Mucosa of descending colon (tissue), 3 donors: ENCODE measurements around the gene SMC5. TPM values are rescaled to one million over a fixed set of nuclear protein-coding genes. Genes with fewer than 3 reads are reported as not detected.
A peak's percentile ranks its signal among the peaks of the same experiment; 100 is the strongest.

Source experiments
- ATAC-seq: fragments of 200-7000 bp; cut with Tn5 transposase; one replicate; pipeline ENCODE4 v1.9.1; 2020; ENCODE audit warnings: mild to moderate bottlenecking, moderate library complexity
- DNase-seq, 3 donors: peaks; one replicate each; pipeline ENCODE4 v3.0.0-alpha.2; 2020
- H3K36me3 ChIP-seq: fragments of 200-600 bp; one replicate; pipeline ENCODE4 v1.8.0; 2021; ENCODE audit warnings: low read depth, mild to moderate bottlenecking
- H3K4me1 ChIP-seq: fragments of 200-600 bp; one replicate; pipeline ENCODE4 v1.8.0; 2021; ENCODE audit warnings: low read depth, mild to moderate bottlenecking
- H3K4me3 ChIP-seq: fragments of 200-600 bp; one replicate; pipeline ENCODE4 v1.8.0; 2021; ENCODE audit warnings: mild to moderate bottlenecking
- H3K9me3 ChIP-seq: fragments of 200-600 bp; one replicate; pipeline ENCODE4 v1.8.0; 2021; ENCODE audit warnings: mild to moderate bottlenecking
- CTCF ChIP-seq: fragments of 200-600 bp; IDR thresholded peaks from one replicate; pipeline ENCODE4 v1.8.0; 2022; ENCODE audit warnings: antibody characterized with exemption, mild to moderate bottlenecking
- intact Hi-C, 2 donors: fragments of 100-400 bp; cut with DNase I in 1 of 2; cut with micrococcal nuclease in 1 of 2; formaldehyde crosslinking; loops; one replicate each; pipeline versions ENCODE4 v1.11.0 to v1.11.1; 2022; cut with DNase I, micrococcal nuclease
- total RNA-seq, 3 donors: library from RNA; stranded (reverse); fragmentation: NEBNext Ultra II Directional in 2 of 3; extraction: Animal tissue kit (Norgen Biotek cat#: 25700) in 2 of 3; gene quantifications; one replicate each; pipeline versions ENCODE4 v1.2.1 to v1.2.4, GENCODE V29; 2021 to 2023
- donor health status: DM: no; HTN: no; CAD: no; lungs with moderate emphysema.
- donor health status: DM: no; HTN: no; CAD: no.
- donor health status: DM: no; HTN: yes; CAD: no.

The SMC5 gene
- total RNA-seq, 3 donors from 2014 or later = 23.7 to 32.1 (median 31.7) TPM

- DNase-seq = no peak
- intact Hi-C loops = no loop called here
- no peaks in the 10 kb centered on the region for H3K36me3 ChIP-seq
- no peaks in the 10 kb centered on the region for H3K9me3 ChIP-seq
- H3K4me3 ChIP-seq = no peak overlapping the region
- TF ChIP-seq CTCF = no peak
- ATAC-seq = no peak
- no peaks in the 10 kb centered on the region for H3K4me1 ChIP-seq
Measured at GRCh38 chr9:70363760-70364159, 105.0 kb downstream of the SMC5 start.

GRCh38 chr9:70367305-70367930 lies 108.6 kb downstream of the SMC5 start:
- no peak overlapping the region for H3K4me3 ChIP-seq
- ATAC-seq = no peak
- no peaks in the 10 kb centered on the region for H3K4me1 ChIP-seq
- intact Hi-C loops = no loop called here
- no peak for TF ChIP-seq CTCF
- no peak for DNase-seq
- no peaks in the 10 kb centered on the region for H3K36me3 ChIP-seq
- H3K9me3 ChIP-seq = no peaks in the 10 kb centered on the region

- no peaks in the 10 kb centered on the region for H3K36me3 ChIP-seq
- no peak for TF ChIP-seq CTCF
- H3K9me3 ChIP-seq = no peaks in the 10 kb centered on the region
- no peak for DNase-seq
- no peak overlapping the region for H3K4me3 ChIP-seq
- intact Hi-C loops = no loop called here
- no peak for ATAC-seq
- H3K4me1 ChIP-seq = no peaks in the 10 kb centered on the region
Measured at GRCh38 chr9:70374962-70375618, 116.3 kb downstream of the SMC5 start.

DNA sequence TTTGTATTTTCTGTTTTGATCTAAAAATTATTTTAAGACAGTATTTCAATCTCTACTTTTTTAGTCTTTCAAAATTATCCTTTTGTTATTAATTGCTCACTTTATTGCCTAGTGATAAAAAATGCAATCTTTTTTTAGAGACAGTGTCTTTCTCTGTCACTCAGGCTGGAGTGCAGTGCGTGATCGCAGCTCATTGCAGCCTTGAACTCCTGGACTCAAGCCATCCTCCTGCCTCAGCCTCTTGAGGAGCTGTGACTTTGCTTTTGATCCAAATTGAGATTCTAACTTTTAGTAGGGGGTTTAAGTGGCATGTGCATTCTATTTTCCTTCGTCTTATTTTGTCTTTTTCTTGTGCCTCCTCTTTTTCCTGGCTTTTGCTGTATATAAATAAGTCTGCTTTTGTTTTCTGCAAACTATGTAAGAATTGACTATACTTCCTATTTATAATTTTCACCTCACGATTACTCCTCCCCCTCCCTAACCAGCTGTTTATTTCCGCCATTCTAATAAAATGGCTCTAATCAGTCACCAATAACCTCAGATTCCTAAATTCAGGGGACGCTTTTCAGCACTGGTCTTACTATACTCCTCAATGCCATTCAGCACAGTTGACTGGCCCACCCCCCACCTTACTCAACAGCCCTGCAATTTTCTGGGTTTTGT lies 123.4 kb downstream of the SMC5 start:
- DNase-seq = no peak
- Histone ChIP-seq H3K4me1 (no peaks in the 10 kb centered on the region), H3K4me3 (no peak overlapping the region), H3K36me3 (no peaks in the 10 kb centered on the region), H3K9me3 (no peaks in the 10 kb centered on the region)
- ATAC-seq = no peak
- intact Hi-C loops = no loop called here
- no peak for TF ChIP-seq CTCF

DNA sequence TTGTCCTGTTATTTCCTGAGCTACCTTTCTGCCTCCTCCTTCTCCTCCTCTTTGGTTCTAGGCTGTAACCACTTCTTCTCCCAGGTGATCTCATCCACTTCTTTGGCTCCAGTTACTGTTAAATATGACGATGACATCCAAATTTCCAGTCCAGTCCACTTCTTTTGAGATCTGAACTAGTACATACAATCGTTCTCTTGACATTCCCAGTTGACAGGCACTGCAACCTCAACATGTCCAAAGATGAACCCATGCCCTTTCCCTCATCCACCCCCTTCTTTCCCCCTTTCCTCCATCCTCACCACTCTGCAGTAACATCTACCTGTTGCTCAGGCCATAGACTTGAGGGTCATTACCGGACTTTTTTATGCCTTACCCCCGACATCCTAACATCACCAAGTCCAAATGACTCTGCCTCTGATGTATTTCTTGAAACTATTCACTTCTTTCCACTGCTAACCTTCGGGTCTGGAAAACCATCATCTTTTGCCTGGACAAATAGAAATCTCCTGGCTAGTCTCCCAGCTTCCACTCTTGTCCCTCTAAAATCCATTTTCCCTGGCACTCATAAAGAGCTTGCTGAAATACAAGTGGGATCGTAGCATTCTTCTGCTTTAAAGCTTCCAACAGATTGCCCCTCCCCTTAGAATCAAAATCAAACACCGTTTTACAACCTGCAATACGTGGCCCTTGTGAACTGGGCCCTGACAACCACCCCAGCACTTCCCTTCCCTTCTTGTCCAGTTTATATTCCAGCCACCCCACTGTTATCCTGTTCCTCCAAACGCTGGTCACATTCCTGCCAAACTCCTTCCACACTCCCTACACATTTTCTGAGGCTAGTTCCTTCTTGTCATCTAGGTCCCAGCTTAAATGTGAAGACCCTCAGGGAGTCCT lies 124.2 kb downstream of the SMC5 start:
- intact Hi-C loops = no loop called here
- TF ChIP-seq CTCF = no peak
- Histone ChIP-seq H3K36me3 (no peaks in the 10 kb centered on the region), H3K4me3 (no peak overlapping the region), H3K4me1 (no peaks in the 10 kb centered on the region), H3K9me3 (no peaks in the 10 kb centered on the region)
- peak; percentile 67 for ATAC-seq
- DNase-seq = peak in 1 of 3 donors; percentile 18
